Measurements from ENCODE around the gene METRNL.
"Not testable (repeated sequence)": the region's sequence is repeated elsewhere in the genome, so short reads cannot be mapped to it uniquely, and the experiment has no call there.

Gene METRNL

GRCh38 chr17:83052241-83052564, 27.2 kb upstream of the METRNL start:
- peak; percentile 48 for DNase-seq (ENCODE audit: low spot score)

DNA sequence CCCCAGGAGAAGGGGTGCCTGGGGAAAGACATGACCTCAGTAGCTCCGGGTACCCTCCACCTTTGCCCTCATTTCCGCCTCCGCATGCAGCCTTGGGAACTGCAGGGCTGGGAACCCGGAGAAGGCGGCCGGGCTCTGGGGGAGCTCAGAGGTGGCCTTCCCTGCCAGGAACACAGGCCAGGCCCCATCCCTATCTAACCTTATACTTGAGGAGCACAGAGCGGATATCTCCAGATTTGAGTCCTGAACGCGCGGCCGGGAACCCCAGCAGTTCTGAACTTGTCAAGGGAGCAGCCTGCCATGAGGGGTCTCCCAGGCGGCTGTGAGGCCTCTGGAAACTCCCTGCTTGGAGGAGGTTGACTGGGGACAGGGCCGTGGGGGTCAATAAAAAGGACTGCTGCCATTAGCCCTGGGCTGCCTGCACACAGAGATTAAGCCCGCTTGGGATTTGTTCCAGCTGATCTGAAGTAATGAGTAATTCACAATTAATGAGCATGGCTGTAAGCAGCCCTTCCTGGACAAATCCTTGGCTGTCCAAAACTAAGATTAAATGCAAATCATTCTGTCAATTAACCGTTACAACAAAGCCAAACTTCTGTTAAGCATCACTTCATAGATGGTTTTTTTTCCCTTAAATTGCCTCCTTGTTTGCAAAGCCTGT, 26.3 kb upstream of the METRNL start:
- peak; percentile 59 for DNase-seq (ENCODE audit: low spot score)

- peak; percentile 44 for DNase-seq (ENCODE audit: low spot score)
These were observed 25.5 kb upstream of the METRNL start for GRCh38 chr17:83053739-83054451.

- no peak for DNase-seq (ENCODE audit: low spot score)
These were observed 24.8 kb upstream of the METRNL start for GRCh38 chr17:83054518-83055125.

DNA sequence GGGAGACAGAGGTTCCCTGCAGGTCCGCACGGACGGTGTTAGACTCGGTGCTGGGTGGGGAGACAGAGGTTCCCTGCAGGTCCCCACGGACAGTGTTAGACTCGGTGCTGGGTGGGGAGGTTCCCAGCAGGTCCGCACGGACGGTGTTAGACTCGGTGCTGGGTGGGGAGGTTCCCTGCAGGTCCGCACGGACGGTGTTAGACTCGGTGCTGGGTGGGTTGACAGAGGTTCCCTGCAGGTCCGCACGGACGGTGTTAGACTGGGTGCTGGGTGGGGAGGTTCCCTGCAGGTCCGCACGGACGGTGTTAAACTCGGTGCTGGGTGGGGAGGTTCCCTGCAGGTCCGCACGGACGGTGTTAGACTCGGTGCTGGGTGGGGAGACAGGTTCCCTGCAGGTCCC, 24.2 kb upstream of the METRNL start:
- DNase-seq (ENCODE audit: low spot score) = not testable (repeated sequence)

DNA sequence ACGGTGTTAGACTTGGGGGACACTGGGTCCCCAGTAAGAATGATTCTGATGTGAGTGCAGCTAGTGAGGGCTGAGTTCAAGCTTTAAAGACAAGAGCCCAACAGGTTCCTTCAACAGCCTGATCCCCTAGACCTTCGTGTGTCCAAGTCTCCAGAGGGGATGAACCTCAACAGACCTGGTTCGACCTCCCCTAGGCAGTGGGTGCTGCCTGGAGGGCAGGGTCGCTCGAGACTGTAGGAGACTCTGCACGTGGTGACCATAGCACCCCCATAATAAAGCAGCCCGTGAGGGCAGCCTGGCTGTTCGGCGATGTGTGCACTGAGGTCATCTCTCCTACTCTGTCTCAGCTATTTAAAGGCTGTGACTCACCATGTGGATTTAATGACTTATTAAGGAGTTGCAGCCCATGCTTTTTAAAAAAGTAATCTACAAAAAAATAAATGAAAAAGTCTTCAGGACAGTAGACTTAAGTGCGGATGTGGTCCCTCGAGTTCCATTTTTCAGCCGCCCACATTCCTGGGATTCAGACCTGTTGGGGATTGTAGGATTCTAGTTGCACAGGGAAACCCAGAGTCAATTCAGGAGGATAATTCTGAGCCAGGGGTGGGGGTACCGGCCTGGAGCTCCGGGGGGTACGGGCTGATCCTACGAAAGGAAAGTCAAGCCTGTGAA, 23.4 kb upstream of the METRNL start:
- DNase-seq (ENCODE audit: low spot score) = no peak

DNA sequence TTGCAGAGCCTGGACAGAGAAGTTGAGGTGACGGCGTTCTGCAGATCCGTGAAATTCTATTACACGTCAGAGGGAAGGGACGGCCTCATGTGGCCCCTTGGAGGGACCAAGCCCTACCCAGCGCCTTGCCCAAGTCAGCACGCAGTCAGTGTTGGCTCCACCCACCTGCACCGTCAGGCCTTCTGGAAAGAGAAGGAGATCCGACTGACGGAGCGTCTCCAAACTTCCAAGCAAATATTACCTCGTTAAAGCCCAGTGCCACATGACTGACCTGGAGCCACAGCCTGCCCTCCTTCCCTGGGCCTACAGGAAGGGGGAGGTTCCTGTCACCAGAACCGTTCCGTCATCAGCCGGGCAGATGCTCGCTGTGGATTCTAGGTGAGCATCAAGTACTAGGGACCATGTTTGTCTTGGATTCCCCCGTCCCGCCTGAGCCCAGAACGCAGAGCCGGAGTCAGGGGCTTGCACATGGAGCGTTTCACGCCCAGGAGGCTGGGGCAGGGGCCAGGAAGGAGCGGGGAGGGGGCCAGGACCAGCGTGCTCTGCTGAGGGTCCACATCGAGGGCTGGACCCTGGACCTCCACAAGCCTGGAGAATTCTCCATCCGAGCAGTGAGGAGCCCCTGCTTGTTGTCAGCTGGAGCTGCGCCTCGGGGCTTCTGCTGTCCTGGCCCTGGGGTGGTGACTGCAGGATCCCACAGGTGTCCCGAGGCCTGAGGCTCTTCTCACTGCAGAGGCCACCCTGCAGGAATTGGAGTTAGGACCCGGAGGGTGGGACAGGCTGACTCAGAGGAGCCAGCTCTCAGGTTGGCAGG, 22.6 kb upstream of the METRNL start:
- peak; percentile 47 for DNase-seq (ENCODE audit: low spot score)

- DNase-seq (ENCODE audit: low spot score) = no peak
These were observed 22.0 kb upstream of the METRNL start for GRCh38 chr17:83057397-83057761.

DNA sequence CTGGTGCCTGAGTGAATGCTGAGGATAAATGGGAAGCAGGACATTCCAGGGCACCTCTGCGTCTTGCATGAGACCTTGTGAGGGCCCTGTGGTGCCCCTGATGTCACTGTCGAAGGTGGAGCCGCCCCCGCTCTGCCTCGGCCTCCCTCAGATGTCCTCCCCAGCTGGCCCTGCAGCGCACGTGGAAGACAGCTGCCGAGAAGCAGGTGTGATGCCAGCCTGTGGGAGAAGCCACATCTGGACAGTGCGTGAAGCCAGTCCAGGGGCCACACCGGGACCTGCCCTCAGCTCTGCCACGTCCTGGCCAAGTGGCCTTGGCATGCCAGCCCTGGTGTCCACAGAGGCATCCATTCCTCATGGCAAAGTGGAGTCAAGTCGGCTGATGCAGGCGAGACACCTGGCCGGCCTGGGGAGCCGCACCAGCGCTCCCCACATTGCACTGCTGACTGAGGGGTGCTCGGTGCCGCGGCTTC, 21.6 kb upstream of the METRNL start:
- peak; percentile 49 for DNase-seq (ENCODE audit: low spot score)

- DNase-seq (ENCODE audit: low spot score) = peak; percentile 44
These were observed 21.1 kb upstream of the METRNL start for GRCh38 chr17:83058266-83058798.

DNA sequence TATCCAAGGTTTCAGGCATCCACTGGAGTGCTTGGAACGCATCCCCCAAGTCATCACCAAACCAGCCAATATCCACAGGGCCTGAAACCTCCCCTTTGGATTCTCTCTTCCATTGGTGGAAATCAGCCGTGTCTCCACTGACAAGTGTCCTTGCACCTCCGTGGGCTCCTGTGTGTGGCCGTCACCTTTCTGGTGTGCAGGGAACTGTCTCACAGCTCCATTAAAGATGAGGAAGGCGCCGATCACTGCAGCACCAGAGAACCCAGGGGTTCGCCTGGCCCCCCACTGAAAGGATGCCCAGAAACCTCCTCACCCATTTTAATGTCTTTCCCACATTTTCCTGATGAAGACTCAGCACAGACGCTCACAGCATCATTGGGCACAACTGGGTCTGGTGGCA, 17.8 kb upstream of the METRNL start:
- no peak for DNase-seq (ENCODE audit: low spot score)

DNA sequence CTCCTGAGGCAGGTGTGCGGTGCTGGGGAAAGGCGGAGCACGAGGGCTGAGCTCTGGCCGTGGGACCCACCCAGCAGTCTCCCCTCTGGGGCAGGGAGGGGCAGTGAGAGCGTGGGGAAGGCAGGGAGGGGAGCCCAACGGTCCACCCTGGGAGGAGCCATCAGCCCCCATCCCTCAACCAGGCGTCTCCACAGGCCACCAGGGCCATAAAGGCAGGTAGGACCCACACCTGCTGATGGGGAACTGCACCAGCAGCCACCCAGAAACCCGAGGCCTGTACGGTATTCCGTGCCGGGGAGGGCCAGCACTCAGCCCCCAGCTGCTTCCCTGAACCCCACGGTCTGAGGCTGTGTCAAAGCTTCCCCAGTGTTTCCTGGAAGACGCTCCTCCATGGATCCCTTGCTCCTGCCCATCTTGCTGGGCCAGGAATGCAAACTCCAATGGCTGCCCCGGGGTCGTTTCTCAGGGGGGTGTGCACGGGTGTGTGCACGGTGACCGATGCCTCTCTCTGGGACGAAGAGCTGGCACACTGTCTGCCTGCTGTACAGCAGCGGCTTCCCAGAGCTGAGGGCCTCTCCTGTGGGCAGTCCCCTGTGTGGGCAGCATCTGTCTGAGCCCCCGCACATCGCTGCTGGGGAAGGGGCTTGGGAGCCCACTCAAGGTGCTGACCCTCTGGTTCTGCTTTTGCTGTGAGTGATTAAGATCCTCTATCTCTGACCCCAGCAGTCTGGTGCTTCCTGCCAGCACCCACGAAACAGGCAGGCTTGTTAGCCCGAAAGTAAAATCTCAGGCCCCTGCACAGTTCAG, 17.2 kb upstream of the METRNL start:
- DNase-seq (ENCODE audit: low spot score) = peak; percentile 46

DNA sequence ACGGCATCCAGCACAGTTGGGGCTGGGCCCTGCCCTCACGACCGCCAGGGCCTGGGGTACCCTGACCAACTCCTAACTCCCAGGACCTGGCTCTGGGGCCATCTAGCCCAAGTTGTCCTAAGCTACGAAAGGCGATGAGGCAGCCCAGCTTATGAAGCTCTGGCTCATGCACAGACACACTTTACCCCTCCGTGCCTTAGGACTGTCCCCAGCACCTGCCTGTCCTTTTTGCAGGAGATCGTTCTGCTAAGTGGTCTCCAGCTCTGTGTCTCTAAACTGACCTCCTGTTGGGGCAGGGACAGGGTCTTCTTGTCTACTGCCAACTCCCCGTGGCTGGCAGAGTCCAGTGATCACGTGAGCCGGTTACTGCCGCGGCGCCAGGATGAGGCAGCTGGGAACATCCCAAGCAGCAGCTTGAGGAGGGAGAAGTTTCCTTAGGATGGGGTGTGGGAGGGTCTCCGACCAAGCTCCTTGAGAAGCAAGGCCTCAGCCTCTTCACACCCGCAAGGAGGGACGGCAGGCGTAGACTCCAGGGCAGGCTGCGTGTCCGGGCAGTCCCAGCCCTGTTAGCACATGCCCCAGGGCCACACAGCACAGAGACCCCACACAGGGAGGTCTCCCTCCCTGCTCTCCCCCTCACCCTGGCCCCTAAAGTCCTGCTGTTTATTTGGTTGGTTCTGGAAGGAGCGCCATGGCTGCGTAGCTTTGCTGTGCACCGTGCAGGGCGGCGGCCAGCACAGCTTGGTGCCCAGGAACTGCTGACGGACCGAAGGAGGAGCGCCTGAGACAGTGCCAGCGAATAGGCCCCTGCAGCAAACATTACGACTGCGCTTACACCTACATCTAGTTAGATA, 16.4 kb upstream of the METRNL start:
- DNase-seq (ENCODE audit: low spot score) = peak; percentile 43

- peak; percentile 50 for DNase-seq (ENCODE audit: low spot score)
These were observed 15.2 kb upstream of the METRNL start for GRCh38 chr17:83064021-83064731.

DNA sequence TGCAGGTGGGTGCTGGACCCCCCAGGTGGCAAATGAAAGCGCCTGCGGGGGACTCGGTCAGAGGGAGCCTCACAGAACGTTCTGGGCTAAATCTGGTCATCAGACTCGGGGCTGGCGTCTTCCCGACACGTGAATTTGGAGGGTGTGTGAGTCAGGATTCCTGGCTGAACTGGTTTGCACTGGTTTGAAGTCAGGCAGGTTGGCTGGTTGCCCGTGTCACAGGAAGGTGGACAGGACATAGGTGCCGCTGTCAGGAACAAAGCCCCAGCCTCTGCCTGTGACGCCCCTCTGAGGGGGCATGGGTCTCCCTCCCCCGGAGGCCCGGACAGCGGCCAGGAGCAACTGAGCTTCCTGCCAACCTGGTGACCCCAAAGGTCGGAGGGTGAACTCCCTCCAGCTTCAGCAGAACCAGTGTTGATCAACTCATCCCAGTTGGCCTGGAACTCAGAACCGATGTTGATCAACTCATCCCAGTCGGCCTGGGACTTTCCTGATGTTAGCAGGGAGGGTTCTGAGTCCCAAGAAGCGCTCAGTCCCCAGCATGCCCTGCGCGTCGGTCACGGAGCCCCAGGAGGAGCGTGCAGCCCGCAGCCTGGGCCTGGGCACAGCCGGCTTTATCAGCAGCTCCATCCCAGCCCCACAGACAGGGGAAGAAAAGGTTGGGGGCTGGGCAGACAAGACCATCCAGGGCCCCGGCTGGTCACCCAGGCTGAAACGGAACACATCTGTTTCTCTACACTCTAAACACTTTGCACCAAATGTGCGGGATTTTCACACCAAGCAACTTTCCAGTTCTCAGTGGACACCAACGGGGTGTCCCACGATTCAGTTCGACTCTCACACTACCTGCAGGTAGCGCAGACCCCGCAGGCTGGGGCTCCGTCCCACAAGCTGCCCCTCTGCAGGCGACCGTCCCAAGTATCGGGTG, 14.4 kb upstream of the METRNL start:
- DNase-seq (ENCODE audit: low spot score) = peak; percentile 49

- DNase-seq (ENCODE audit: low spot score) = peak; percentile 43
These were observed 13.5 kb upstream of the METRNL start for GRCh38 chr17:83065660-83066542.

DNA sequence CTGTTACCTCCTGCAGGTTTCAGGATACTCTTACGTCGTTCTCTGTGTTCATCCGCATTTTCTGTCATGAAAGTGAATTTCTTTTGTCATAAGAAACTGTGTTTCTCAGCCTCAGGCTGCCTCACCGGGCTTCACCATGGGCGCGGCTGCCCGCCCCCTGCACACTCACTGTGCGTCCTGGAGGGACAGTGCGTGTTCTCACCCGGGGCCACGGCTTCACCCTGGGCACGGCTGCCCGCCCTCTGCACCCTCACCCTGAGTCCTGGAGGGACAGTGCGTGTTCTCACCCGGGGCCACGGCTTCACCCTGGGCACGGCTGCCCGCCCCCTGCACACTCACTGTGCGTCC, 12.9 kb upstream of the METRNL start:
- DNase-seq (ENCODE audit: low spot score) = not testable (repeated sequence)
